Inflammatory macrophage treated with lipopolysaccharide for 4 hours (primary cell): ENCODE results near the gene TMEM175.
"Not testable (repeated sequence)": the region's sequence is repeated elsewhere in the genome, so short reads cannot be mapped to it uniquely, and the experiment has no call there.

Experiments used
- DNase-seq: peaks from one replicate; pipeline ENCODE4 v3.0.0-alpha.2; 2020

Gene TMEM175

GRCh38 chr4:992297-993110 is 60.2 kb downstream of the TMEM175 start:
- no peak for DNase-seq

GRCh38 chr4:993111-994029 is 61.1 kb downstream of the TMEM175 start, which contains the start of gene SLC26A1:
SLC26A1 (minus strand) TSS chr4:993404; CDS start chr4:991703, 1,701 bp downstream.
- DNase-seq, result no peak

GRCh38 chr4:995311-996026 is 63.2 kb downstream of the TMEM175 start:
- no peak for DNase-seq

GRCh38 chr4:996030-996996 is 64.1 kb downstream of the TMEM175 start:
- DNase-seq, result no peak

- DNase-seq, result no peak
These were observed 64.7 kb downstream of the TMEM175 start for GRCh38 chr4:996997-997374.

- no peak for DNase-seq
These were observed 65.3 kb downstream of the TMEM175 start for GRCh38 chr4:997375-998071.

GRCh38 chr4:998096-998691 is 65.9 kb downstream of the TMEM175 start:
- DNase-seq, result no peak

GRCh38 chr4:999240-999863 is 67.1 kb downstream of the TMEM175 start:
- not testable (repeated sequence) for DNase-seq

- DNase-seq, result no peak
These were observed 67.7 kb downstream of the TMEM175 start for GRCh38 chr4:999882-1000425.

GRCh38 chr4:1000686-1001260 is 68.5 kb downstream of the TMEM175 start:
- no peak for DNase-seq

GRCh38 chr4:1001561-1002130 is 69.4 kb downstream of the TMEM175 start:
- no peak for DNase-seq

GRCh38 chr4:1002131-1002630 is 69.9 kb downstream of the TMEM175 start:
- DNase-seq, result no peak

- DNase-seq, result no peak
These were observed 70.5 kb downstream of the TMEM175 start for GRCh38 chr4:1002631-1003251.

GRCh38 chr4:1003271-1004070 is 71.2 kb downstream of the TMEM175 start:
- DNase-seq, result no peak

- DNase-seq, result no peak
These were observed 71.8 kb downstream of the TMEM175 start for GRCh38 chr4:1004071-1004418.

GRCh38 chr4:1004557-1005485 is 72.6 kb downstream of the TMEM175 start:
- DNase-seq, result no peak

- no peak for DNase-seq
These were observed 74.6 kb downstream of the TMEM175 start for GRCh38 chr4:1006856-1007255.
